ENCODE results near the gene ACER3. TPM values are rescaled to one million over a fixed set of nuclear protein-coding genes. Genes with fewer than 3 reads are reported as not detected.
A peak's percentile ranks its signal among the peaks of the same experiment; 100 is the strongest.
"Not testable (repeated sequence)": the region's sequence is repeated elsewhere in the genome, so short reads cannot be mapped to it uniquely, and the experiment has no call there.

The ACER3 gene
- polyA plus RNA-seq, 12 donors: 5.6 to 16.2 (median 8.4) TPM; not detected in 1

DNA sequence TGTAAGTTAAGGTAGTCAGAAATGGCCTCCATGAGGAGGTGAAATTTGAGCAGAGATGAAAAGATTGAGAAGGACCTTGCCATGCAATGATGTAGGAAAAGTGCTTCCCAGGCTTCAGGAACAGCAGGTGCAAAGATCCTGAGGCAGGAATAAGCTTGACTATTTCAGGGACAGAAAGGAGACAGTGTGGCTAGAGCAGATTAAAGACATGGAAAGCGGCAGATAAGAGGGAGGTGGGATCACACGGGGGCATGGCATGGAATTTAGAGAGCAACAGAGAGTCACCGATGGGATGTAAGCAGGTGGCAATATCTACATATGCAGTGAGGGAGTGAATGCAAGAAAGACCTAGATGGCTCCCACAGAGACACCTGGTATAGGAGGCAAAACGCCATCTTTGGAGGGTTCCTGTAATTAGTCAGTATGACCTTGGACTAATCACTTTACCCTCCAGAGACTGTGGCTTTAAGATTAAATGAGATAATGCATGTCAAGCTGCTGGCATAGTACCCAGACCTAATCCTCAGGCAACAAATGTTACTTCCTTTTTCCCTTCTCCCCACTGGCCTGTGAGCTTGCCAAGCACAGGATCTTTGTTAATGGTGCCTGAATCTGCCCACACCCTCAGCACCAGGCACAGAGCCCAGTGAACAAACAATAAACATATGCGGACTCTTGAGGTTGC, 24.6 kb upstream of the ACER3 start:
- peak; percentile 35 for DNase-seq

GRCh38 chr11:76836613-76837291, 24.0 kb upstream of the ACER3 start:
- DNase-seq: no peak

- DNase-seq: no peak
Measured at GRCh38 chr11:76837696-76838677, 22.7 kb upstream of the ACER3 start.

GRCh38 chr11:76838678-76839068, 22.0 kb upstream of the ACER3 start:
- no peak for DNase-seq

GRCh38 chr11:76839311-76839710, 21.4 kb upstream of the ACER3 start:
- DNase-seq: no peak

GRCh38 chr11:76841923-76842452, 18.7 kb upstream of the ACER3 start:
- no peak for DNase-seq

DNA sequence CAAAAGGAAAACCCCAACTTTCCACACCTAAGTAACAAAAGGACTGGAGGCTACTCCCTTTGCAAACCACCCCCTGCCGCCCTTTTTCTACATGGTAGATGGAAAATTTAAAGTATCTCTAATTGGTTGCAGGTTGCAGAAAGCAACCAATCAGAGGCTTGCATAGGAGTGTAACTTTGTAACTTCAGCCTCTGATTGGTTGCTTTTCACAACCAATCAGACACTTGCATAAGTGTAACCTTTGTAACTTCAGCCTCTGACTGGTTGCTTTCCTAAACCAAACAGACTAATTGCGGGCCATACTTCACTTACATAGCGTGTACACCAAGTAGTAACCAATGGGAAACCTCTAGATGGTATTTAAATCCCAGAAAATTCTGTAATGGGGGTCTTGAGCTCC, 16.8 kb upstream of the ACER3 start:
- DNase-seq: no peak

- no peak for DNase-seq
Measured at GRCh38 chr11:76844511-76844910, 16.2 kb upstream of the ACER3 start.

- no peak for DNase-seq
Measured at GRCh38 chr11:76845069-76845468, 15.6 kb upstream of the ACER3 start.

DNA sequence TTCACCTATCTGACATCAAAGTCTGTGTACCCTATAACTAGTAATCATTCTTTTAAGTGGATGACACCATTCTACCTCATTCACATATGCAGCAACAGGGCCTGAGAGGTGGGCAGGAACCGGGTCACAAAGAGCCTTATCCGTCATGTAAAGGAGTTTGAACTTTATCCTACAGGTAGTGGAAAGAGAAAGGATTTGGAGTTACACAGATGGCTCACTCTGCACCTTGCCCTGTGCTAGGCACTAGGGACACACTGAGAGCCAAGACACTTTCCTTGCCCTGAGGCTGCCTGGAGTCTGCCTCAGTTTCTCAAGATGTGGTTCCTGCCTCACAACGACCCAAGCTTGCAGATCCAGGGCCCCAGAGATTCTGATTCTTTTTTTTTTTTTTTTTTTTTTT, 14.3 kb upstream of the ACER3 start:
- DNase-seq: no peak

- no peak for DNase-seq
Measured at GRCh38 chr11:76849376-76849775, 11.3 kb upstream of the ACER3 start.

DNA sequence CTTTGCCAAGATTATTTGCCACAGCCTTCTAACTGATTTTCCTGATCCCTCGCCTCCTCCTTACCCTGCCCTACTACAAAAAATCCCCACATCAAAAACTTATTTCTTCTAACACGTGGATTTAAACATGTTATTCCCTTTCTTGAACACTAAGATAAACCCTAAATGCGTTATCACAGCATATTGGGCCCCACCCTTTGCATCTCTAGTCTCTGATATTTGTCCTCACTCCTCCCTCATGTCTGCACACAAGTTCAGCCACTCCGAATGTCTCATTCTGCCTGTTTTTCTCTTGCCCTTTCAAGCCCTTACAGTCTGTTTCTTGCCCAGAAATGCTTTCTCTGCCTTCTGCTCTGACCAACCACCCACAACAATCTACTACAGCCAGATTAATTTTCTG, 10.6 kb upstream of the ACER3 start:
- no peak for DNase-seq

DNA sequence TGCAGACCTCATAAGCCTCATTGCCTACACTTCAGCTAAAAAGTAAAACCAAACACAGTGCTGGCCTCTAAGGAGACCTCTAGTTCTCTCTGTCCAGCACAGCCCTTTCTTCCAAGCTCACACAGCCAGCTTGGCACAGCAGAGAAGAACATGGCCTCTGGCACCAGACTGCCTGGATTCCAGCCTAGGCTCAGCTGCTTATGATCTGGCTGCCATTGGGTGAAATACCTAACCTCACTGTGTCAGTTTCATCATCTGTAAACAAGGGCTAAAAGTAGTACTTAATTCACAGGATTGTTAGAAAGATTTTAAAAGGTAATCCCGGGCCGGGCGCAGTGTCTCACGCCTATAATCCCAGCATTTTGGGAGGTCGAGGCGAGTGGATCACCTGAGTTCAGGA, 9.9 kb upstream of the ACER3 start:
- no peak for DNase-seq

DNA sequence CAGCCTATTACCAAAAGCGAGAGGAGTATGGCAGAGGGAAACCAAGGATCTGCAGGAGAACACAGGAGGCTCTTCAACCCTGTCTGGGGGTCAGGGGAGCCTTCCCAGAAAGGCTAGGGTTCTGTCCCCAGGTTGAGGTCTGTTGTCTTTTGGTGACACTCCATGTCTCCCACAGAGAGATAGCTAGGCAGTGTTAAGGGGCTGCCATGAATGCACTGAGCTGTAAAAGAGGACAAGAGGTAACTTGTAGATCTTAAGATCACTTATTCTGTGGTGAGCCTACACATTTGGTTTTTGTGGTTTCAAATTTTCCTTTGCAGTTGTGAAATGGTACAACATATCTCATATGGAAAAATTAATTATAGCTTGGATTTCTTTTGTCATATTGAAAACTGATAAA, 6.0 kb upstream of the ACER3 start:
- DNase-seq: no peak

DNA sequence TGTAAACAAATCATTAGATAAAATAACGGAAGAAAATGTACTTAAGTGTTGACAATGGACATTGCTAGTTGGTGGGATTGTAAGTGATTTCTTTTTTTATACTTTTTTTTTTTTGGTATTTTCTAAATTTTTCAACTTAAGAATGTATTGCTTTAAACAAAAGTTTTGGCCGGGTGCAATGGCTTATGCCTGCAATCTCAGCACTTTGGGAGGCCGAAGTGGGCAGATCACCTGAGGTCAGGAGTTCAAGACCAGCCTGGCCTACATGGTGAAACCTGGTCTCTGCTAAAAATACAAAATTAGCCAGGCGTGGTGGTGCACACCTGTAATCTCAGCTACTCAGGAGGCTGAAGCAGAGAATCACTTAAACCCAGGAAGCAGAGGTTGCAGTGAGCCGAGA, 5.0 kb upstream of the ACER3 start:
- not testable (repeated sequence) for DNase-seq

- DNase-seq: no peak
Measured at GRCh38 chr11:76856106-76856505, 4.6 kb upstream of the ACER3 start.

DNA sequence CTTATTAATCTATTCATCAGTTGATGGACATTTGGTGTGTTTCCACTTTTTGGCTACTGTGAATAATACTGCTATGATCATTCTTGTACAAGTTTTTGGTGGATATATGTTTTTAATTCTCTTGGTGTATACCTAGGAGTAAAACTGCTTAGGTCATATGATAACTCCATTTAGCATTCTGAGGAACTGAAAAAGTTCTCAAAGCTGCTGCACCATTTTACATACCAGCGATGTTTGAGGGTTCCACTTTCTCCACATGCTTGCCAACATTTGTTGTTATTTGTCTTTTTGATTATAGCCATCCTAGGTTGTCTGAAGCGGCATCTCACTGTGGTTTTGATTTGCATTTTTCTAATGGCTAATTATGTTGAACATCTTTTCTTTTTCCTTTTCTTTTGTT, 4.1 kb upstream of the ACER3 start:
- no peak for DNase-seq

DNA sequence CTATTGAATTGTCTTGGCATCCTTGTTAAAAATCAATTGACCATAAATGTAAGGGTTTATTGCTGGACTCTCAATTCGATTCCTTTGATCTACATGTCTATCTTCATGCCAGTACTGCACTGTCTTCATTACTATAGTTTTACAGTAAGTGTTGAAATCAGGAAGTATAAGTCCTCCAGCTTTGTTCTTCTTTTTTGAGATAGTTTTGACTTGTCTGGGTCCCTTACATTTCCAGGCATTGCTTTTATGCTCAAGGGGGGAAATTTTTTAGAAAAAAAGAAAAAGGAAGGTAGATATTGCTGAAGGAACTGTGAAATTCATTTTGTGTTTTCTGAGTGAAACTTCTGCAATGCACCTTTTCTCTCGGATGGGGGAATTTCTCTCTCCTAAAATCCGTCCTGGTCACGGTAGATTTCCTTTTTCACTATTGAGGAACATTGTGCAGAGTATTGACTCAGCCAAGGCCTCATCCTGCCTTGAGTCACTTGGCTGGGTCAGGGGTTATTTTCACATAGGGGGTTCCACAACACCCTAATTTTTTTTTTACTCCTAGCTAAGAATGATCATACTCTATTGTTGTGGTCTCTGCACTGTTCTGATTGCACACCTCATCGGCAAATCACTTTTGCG, 2.8 kb upstream of the ACER3 start:
- no peak for DNase-seq

- DNase-seq: no peak
Measured at GRCh38 chr11:76859708-76860227, 950 bp upstream of the ACER3 start.

- DNase-seq: no peak
Measured at GRCh38 chr11:76861490-76861953, 804 bp downstream of the ACER3 start.

GRCh38 chr11:76862794-76863193, 2.1 kb downstream of the ACER3 start:
- DNase-seq: not testable (repeated sequence)

Data from muscle of arm (tissue), 12 donors.